Activated B cell treated with CpG ODN at 0.5 μM for 24 hours (primary cell): Measurements from ENCODE around the gene MYLK2. TPM values are rescaled to one million over a fixed set of nuclear protein-coding genes. Genes with fewer than 3 reads are reported as not detected.
"Not testable (repeated sequence)": the region's sequence is repeated elsewhere in the genome, so short reads cannot be mapped to it uniquely, and the experiment has no call there.

Source experiments
- ATAC-seq: fragments of 200-7000 bp; cut with Tn5 transposase; one replicate; pipeline ENCODE4 v1.10.0; 2021; ENCODE audit warnings: low read depth, mild to moderate bottlenecking, moderate library complexity
- CTCF ChIA-PET: fragments of 350-600 bp; sonication (Branson Sonifier 250); formaldehyde crosslinking; loops from one replicate; lab custom pipeline; 2021; ENCODE audit warnings: antibody characterized with exemption; lab: Charles Lee
- POLR2A ChIA-PET: fragments of 350-600 bp; sonication (Branson Sonifier 250); formaldehyde crosslinking; loops from one replicate; lab custom pipeline; 2021; ENCODE audit warnings: antibody characterized with exemption; lab: Charles Lee
- DNase-seq: peaks from one replicate; pipeline ENCODE4 v3.0.0; 2022
- H3K27ac Mint-ChIP-seq: one replicate; pipeline ENCODE4 v1.8.0; 2020; ENCODE audit warnings: mixed read lengths
- H3K27me3 Mint-ChIP-seq: one replicate; pipeline ENCODE4 v1.8.0; 2021; ENCODE audit warnings: mixed read lengths
- H3K36me3 Mint-ChIP-seq: one replicate; pipeline ENCODE4 v1.8.0; 2021; ENCODE audit warnings: low read depth, mixed read lengths
- H3K4me1 Mint-ChIP-seq: one replicate; pipeline ENCODE4 v1.8.0; 2021; ENCODE audit warnings: mixed read lengths
- H3K4me3 Mint-ChIP-seq: one replicate; pipeline ENCODE4 v1.8.0; 2020; ENCODE audit warnings: mild to moderate bottlenecking, mixed read lengths
- H3K9me3 Mint-ChIP-seq: one replicate; pipeline ENCODE4 v1.8.0; 2020; ENCODE audit warnings: mixed read lengths
- intact Hi-C: fragments of 100-400 bp; cut with micrococcal nuclease; formaldehyde crosslinking; loops from one replicate; pipeline ENCODE4 v1.15.1; 2024
- total RNA-seq: library from RNA; stranded (reverse); gene quantifications from 2 replicates; pipeline ENCODE4 v1.2.3, GENCODE V29; 2022
- TF ChIP-seq, protein P1 (sequence below): fragments of 200-600 bp; IDR thresholded peaks from one replicate; pipeline ENCODE4 v1.8.0; 2022; ENCODE audit warnings: antibody characterized with exemption, mild to moderate bottlenecking

MYLK2 gene
- total RNA-seq, 1 donor from 2014 or later = not detected

DNA sequence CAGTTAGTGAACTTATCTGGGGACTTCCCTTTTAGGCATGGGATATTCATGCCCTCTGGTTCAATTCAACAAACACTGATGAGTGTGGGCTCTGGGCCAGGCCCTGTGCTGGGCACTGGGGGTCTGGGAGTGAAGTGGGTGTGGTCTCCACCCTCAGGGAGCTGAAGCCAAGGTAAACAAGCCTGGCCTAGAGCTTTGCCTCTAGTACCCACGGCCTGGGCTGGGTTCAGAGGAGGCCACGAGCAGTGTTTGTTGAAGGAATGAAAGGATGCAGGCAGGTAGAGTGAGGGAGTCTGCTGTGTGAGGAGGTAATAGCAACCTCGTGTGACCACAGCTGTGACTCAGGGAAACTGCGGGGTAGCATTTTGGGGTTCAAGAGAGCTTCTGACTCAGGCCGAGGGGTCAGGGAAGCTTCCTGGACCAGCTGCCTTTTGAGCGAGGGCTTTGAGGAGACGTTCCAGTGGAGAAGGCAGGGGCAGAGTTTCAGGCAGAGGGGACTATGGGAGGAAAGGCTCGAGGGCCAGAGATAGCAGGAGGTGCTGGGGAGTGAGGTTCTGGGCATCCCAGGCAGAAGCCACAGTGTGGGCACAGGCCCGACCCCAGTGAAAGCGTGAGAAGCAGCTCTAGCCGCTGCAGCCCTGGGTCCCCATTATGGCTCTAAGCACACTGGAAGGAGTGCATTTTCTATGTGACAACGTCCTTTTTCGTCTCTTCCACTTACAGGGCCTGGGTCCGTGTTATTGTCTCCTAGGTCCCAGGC is 5.6 kb downstream of the MYLK2 start:
- H3K36me3 Mint-ChIP-seq = no peaks in the 10 kb centered on the region
- H3K4me1 Mint-ChIP-seq = peaks cover 5% of the 10 kb centered on the region
- TF ChIP-seq, protein P1, sequence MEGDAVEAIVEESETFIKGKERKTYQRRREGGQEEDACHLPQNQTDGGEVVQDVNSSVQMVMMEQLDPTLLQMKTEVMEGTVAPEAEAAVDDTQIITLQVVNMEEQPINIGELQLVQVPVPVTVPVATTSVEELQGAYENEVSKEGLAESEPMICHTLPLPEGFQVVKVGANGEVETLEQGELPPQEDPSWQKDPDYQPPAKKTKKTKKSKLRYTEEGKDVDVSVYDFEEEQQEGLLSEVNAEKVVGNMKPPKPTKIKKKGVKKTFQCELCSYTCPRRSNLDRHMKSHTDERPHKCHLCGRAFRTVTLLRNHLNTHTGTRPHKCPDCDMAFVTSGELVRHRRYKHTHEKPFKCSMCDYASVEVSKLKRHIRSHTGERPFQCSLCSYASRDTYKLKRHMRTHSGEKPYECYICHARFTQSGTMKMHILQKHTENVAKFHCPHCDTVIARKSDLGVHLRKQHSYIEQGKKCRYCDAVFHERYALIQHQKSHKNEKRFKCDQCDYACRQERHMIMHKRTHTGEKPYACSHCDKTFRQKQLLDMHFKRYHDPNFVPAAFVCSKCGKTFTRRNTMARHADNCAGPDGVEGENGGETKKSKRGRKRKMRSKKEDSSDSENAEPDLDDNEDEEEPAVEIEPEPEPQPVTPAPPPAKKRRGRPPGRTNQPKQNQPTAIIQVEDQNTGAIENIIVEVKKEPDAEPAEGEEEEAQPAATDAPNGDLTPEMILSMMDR = no peak
- ChIA-PET CTCF (interaction anchor here (1.2 to 2.5 kb wide), 5 partner anchors 18 to 954 kb away, joined by 3 to 18 read pairs (median 7); no protein-coding TSS in a partner anchor), POLR2A (no interaction called here)
- DNase-seq (no peak), ATAC-seq (no peak)
- no peaks in the 10 kb centered on the region for H3K9me3 Mint-ChIP-seq
- H3K4me3 Mint-ChIP-seq = no peak overlapping the region
- intact Hi-C loops = no loop called here
- no peaks in the 10 kb centered on the region for H3K27me3 Mint-ChIP-seq
- no peak overlapping the region for H3K27ac Mint-ChIP-seq

DNA sequence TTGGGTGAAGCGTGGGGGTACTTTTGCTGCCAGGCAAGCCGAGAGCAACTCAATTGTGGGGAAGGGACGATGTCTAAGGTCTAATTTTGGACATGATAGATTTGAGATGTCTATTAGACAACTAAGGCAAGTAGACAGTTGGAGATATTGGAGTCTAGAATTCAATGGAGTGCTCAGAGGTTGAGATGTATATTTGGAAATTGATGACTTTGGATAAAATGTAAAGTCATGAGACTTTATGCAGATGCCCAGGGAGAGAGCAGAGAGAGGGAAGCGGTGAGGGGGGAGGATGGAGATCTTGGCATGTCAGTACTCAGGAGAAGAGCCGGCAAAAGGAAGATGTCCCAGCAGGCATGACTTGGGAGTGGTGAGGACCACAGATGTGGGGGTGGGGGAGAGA is 6.9 kb downstream of the MYLK2 start:
- ChIA-PET CTCF (no interaction called here), POLR2A (no interaction called here)
- no peaks in the 10 kb centered on the region for H3K9me3 Mint-ChIP-seq
- no peak for DNase-seq
- H3K27me3 Mint-ChIP-seq = no peaks in the 10 kb centered on the region
- no peaks in the 10 kb centered on the region for H3K36me3 Mint-ChIP-seq
- TF ChIP-seq, protein P1 = no peak
- no peak overlapping the region for H3K4me3 Mint-ChIP-seq
- intact Hi-C loops = no loop called here
- ATAC-seq = no peak
- no peak overlapping the region for H3K27ac Mint-ChIP-seq
- peaks cover 10% of the 10 kb centered on the region for H3K4me1 Mint-ChIP-seq

DNA sequence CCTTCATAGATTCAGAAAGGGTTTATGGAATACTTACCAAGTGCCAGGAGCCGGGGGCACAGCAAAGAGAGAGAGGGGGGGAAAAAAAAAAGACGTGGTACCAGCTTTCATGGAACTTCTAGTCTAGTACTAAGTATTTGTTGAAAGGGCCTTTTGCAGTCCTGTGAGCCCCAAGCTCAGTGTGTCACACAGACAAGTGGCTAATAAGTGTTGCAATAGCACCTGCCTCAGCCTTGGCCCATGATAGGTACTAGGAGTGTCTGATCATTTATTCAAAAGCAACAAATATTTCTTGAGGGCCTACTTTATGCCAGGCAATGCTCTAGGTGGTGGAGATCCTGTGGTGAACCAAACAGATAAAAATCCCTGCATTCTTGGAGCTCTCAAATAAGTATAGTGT is 7.9 kb downstream of the MYLK2 start:
- intact Hi-C loops = no loop called here
- Mint-ChIP-seq H3K27ac (no peak overlapping the region), H3K9me3 (no peaks in the 10 kb centered on the region), H3K4me1 (peaks cover 10% of the 10 kb centered on the region), H3K27me3 (no peaks in the 10 kb centered on the region), H3K36me3 (no peaks in the 10 kb centered on the region), H3K4me3 (no peak overlapping the region)
- ChIA-PET POLR2A (no interaction called here), CTCF (interaction anchor here (1.0 to 1.2 kb wide), 2 partner anchors 125 to 204 kb away, joined by 3 read pairs; partner anchors contain the start of gene PDRG1)
- TF ChIP-seq, protein P1 = no peak
- no peak for DNase-seq
- no peak for ATAC-seq

DNA sequence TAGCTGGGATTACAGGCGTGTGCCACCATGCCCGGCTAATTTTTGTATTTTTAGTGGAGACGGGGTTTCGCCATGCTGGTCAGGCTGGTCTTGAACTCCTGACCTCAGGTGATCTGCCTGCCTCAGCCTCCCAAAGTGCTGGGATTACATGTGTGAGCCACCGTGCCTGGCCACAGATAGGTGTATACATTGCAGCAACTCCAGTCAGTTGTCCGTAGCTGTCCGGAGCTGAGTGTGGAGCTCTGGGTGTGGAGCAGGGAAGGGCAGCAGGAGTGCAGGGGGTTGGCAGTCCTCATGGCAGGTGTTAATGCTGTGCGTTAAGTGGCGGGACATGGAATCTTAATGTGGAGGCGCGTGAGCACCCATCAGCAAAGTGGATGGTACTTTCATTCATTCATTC is 8.9 kb downstream of the MYLK2 start:
- H3K9me3 Mint-ChIP-seq, H3K27ac Mint-ChIP-seq, CTCF ChIA-PET, ATAC-seq, H3K4me3 Mint-ChIP-seq, H3K36me3 Mint-ChIP-seq, H3K4me1 Mint-ChIP-seq, H3K27me3 Mint-ChIP-seq, DNase-seq, POLR2A ChIA-PET, intact Hi-C loops: not testable (repeated sequence)

DNA sequence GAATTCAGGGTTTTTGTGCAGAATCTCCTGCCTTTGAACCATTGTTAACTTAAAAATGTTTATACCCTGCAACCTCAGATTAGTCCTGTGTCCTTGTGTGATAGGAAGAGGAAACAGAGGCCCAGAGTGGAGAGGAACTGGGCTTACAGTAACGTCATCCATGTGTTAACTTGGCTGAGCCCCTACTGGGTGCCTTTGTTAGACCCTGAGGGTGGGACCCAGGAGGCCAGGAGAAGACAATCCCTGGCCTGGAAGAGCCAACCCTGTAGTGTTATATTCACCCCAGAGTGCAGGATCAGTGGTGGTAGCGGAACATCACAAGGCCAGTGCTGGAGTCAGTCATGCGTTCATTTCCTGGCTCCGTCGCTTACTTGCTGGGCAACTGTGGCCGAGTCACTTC is 10.6 kb downstream of the MYLK2 start:
- TF ChIP-seq, protein P1 = no peak
- intact Hi-C loops = no loop called here
- ATAC-seq (no peak), DNase-seq (no peak)
- H3K9me3 Mint-ChIP-seq = no peaks in the 10 kb centered on the region
- no peak overlapping the region for H3K4me3 Mint-ChIP-seq
- no peaks in the 10 kb centered on the region for H3K36me3 Mint-ChIP-seq
- no peaks in the 10 kb centered on the region for H3K27me3 Mint-ChIP-seq
- POLR2A ChIA-PET = no interaction called here
- peaks cover 6% of the 10 kb centered on the region for H3K4me1 Mint-ChIP-seq
- no peak overlapping the region for H3K27ac Mint-ChIP-seq
- CTCF ChIA-PET = interaction anchor here (1.0 kb wide), 1 partner anchor 16 kb away, joined by 3 read pairs; no protein-coding TSS in a partner anchor
